ENCODE measurements around the gene KRTAP9-3. TPM values are rescaled to one million over a fixed set of nuclear protein-coding genes. Genes with fewer than 3 reads are reported as not detected.
"Not testable (repeated sequence)": the region's sequence is repeated elsewhere in the genome, so short reads cannot be mapped to it uniquely, and the experiment has no call there.

The KRTAP9-3 gene
- total and polyA plus RNA-seq, 8 donors: not detected

DNA sequence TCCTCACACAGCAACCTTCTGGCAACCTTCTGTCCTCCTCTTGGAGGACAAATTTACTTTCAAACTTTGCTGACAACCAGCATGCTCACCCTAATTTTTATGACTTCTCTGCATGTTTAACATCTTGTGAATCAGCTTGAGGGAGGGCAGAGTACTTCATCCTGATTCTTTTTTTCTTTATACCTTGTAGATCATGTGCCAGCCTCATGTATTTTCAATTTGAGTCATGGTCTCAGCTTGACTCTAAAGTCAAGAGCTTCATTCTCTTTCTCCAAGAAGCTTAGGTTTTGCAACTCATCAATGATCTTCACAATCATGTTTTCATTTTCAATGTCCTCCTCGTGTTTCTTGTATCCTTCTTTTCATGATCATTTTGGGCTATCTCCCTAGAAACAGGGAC lies 39.6 kb downstream of the KRTAP9-3 start:
- TF ChIP-seq, protein P1, sequence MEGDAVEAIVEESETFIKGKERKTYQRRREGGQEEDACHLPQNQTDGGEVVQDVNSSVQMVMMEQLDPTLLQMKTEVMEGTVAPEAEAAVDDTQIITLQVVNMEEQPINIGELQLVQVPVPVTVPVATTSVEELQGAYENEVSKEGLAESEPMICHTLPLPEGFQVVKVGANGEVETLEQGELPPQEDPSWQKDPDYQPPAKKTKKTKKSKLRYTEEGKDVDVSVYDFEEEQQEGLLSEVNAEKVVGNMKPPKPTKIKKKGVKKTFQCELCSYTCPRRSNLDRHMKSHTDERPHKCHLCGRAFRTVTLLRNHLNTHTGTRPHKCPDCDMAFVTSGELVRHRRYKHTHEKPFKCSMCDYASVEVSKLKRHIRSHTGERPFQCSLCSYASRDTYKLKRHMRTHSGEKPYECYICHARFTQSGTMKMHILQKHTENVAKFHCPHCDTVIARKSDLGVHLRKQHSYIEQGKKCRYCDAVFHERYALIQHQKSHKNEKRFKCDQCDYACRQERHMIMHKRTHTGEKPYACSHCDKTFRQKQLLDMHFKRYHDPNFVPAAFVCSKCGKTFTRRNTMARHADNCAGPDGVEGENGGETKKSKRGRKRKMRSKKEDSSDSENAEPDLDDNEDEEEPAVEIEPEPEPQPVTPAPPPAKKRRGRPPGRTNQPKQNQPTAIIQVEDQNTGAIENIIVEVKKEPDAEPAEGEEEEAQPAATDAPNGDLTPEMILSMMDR (IDR thresholded peaks at IDR 0.05): no peak
- TF ChIP-seq POLR2A (IDR thresholded peaks at IDR 0.05): no peak
- no peak for TF ChIP-seq EP300 (IDR thresholded peaks at IDR 0.05)
- no peak for TF ChIP-seq POLR2AphosphoS5 (IDR thresholded peaks at IDR 0.05)
- Histone ChIP-seq H3K27me3 (peaks cover 0 to 7% (median 0%) of the 10 kb centered on the region in 3 donors), H3K27ac (no peak overlapping the region), H3K4me3 (no peak overlapping the region), H3K9me3 (no peaks in the 10 kb centered on the region), H3K4me1 (no peaks in the 10 kb centered on the region), H3K36me3 (no peaks in the 10 kb centered on the region)
- intact Hi-C loops (cut with DNase I; ENCODE audit: low total_unique reads): no loop called here
- no peak for DNase-seq
- WGBS, 5 donors: 52 to 64% (median 57%) methylated on average over 1 of the region's 1 CpG; no CpG with 5 or more reads in 2 of the 5 donors

DNA sequence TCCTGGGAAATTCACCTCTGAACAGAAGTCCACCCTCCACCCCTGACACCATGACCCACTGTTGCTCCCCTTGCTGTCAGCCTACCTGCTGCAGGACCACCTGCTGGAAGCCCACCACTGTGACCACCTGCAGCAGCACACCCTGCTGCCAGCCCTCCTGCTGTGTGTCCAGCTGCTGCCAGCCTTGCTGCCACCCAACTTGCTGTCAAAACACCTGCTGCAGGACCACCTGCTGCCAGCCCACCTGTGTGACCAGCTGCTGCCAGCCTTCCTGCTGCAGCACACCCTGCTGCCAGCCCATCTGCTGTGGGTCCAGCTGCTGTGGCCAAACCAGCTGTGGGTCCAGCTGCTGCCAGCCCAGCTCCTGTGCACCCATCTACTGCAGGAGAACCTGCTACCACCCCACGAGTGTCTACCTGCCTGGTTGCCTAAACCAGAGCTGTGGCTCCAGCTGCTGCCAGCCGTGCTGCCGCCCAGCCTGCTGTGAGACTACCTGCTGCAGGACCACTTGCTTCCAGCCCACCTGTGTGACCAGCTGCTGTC lies 43.5 kb downstream of the KRTAP9-3 start, which contains the start of gene KRTAP9-7:
KRTAP9-7 (plus strand) TSS at position 51 of the 543 bp plus-strand sequence; CDS start at position 51, 0 bp downstream.
- H3K36me3 ChIP-seq; intact Hi-C loops (cut with DNase I; ENCODE audit: low total_unique reads); H3K4me1 ChIP-seq; H3K9me3 ChIP-seq; H3K4me3 ChIP-seq; H3K27ac ChIP-seq; DNase-seq: not testable (repeated sequence)
- H3K27me3 ChIP-seq: peaks cover 0 to 12% (median 0%) of the 10 kb centered on the region in 3 donors
- 50 to 81% (median 71%) methylated on average over 2 to 3 of the region's 3 CpGs for WGBS, 5 donors

DNA sequence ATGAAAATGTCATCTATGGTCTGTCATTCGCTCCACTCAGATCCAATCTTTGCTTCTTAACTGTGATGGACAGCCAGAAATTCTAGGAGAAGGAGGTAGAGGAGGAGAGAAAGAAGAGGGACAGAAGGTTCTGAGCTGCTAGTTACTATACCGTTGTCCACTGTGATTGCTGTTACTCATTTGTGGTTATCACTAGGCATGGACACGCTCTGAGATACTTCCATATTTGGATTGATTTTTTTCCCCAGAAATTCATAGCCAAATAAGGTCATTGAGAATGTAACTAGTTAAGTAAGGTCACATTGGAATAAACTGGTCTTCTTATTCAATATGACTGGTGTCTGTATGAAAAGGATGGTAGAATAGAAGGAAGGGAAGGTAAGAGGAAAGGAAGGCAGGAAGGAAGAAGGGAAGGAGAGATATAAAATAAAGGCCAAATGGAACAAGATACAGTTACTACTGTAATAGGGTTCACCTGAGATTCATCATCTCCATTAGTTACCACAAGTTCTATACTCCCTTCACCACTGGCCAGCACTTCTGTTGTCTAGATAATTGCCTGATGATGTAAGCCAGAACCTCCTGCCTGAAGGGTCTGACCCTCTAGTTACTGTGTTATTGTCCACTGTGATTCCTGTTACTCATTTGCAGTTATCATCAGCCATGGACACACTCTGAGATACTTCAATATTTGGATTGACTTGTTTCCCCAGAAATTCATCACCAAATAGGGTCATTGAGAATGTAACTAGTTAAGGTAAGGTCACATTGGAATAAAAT lies 46.1 kb downstream of the KRTAP9-3 start:
- Histone ChIP-seq H3K36me3 (no peaks in the 10 kb centered on the region), H3K27me3 (peaks cover 0 to 22% (median 0%) of the 10 kb centered on the region in 3 donors), H3K27ac (no peak overlapping the region), H3K4me1 (no peaks in the 10 kb centered on the region), H3K4me3 (no peak overlapping the region), H3K9me3 (peaks cover 0 to 4% (median 0%) of the 10 kb centered on the region in 4 donors)
- intact Hi-C loops (cut with DNase I; ENCODE audit: low total_unique reads): no loop called here
- TF ChIP-seq EP300 (IDR thresholded peaks at IDR 0.05): no peak
- TF ChIP-seq, protein P1 (IDR thresholded peaks at IDR 0.05): no peak
- no peak for TF ChIP-seq POLR2AphosphoS5 (IDR thresholded peaks at IDR 0.05)
- TF ChIP-seq POLR2A (IDR thresholded peaks at IDR 0.05): no peak
- 83 to 93% (median 89%) methylated on average over 3 of the region's 3 CpGs for WGBS, 5 donors
- DNase-seq: no peak

Small RNA genes within 50 kb of the gene (small RNA-seq; reads per million reads assigned to genes)
- gene KRTAP4-17P (0 reads per million in 4 donors), gene KRTAP9-10P (0 reads per million in 4 donors)

Other genes starting within 250 kb of the KRTAP9-3 start
Only the 30 nearest of the 42 such genes appear.
- gene KRTAP2-1, start 185.1 kb upstream of the KRTAP9-3 start, total RNA-seq: not detected
- gene KRTAP2-1, start 185.1 kb upstream of the KRTAP9-3 start, polyA plus RNA-seq: not detected
- gene KRTAP2-2, start 177.2 kb upstream of the KRTAP9-3 start, total RNA-seq: not detected
- gene KRTAP2-2, start 177.2 kb upstream of the KRTAP9-3 start, polyA plus RNA-seq: not detected
- gene KRTAP2-3, start 172.3 kb upstream of the KRTAP9-3 start, total RNA-seq: not detected
- gene KRTAP2-3, start 172.3 kb upstream of the KRTAP9-3 start, polyA plus RNA-seq: not detected
- gene KRTAP2-4, start 166.6 kb upstream of the KRTAP9-3 start, total RNA-seq: not detected
- not detected for gene KRTAP2-4, start 166.6 kb upstream of the KRTAP9-3 start, polyA plus RNA-seq
- gene KRTAP4-7, start 148.3 kb upstream of the KRTAP9-3 start, total RNA-seq: not detected
- not detected for gene KRTAP4-7, start 148.3 kb upstream of the KRTAP9-3 start, polyA plus RNA-seq
- not detected for gene KRTAP4-8, start 134.3 kb upstream of the KRTAP9-3 start, total RNA-seq
- gene KRTAP4-8, start 134.3 kb upstream of the KRTAP9-3 start, polyA plus RNA-seq: not detected
- not detected for gene KRTAP4-16, start 130.2 kb upstream of the KRTAP9-3 start, total RNA-seq
- not detected for gene KRTAP4-16, start 130.2 kb upstream of the KRTAP9-3 start, polyA plus RNA-seq
- gene KRTAP4-9, start 127.1 kb upstream of the KRTAP9-3 start, total RNA-seq: not detected
- gene KRTAP4-9, start 127.1 kb upstream of the KRTAP9-3 start, polyA plus RNA-seq: not detected
- gene KRTAP4-11, start 114.1 kb upstream of the KRTAP9-3 start, total RNA-seq: not detected
- gene KRTAP4-11, start 114.1 kb upstream of the KRTAP9-3 start, polyA plus RNA-seq: not detected
- gene KRTAP4-12, start 108.3 kb upstream of the KRTAP9-3 start, total RNA-seq: not detected
- gene KRTAP4-12, start 108.3 kb upstream of the KRTAP9-3 start, polyA plus RNA-seq: not detected
- not detected for gene KRTAP4-6, start 91.9 kb upstream of the KRTAP9-3 start, total RNA-seq
- not detected for gene KRTAP4-6, start 91.9 kb upstream of the KRTAP9-3 start, polyA plus RNA-seq
- not detected for gene KRTAP4-5, start 82.6 kb upstream of the KRTAP9-3 start, total RNA-seq
- not detected for gene KRTAP4-5, start 82.6 kb upstream of the KRTAP9-3 start, polyA plus RNA-seq
- gene KRTAP4-4, start 71.7 kb upstream of the KRTAP9-3 start, total RNA-seq: not detected
- not detected for gene KRTAP4-4, start 71.7 kb upstream of the KRTAP9-3 start, polyA plus RNA-seq
- gene KRTAP4-3, start 64.2 kb upstream of the KRTAP9-3 start, total RNA-seq: not detected
- not detected for gene KRTAP4-3, start 64.2 kb upstream of the KRTAP9-3 start, polyA plus RNA-seq
- gene KRTAP4-2, start 54.2 kb upstream of the KRTAP9-3 start, total RNA-seq: not detected
- not detected for gene KRTAP4-2, start 54.2 kb upstream of the KRTAP9-3 start, polyA plus RNA-seq
- not detected for gene KRTAP4-1, start 47.5 kb upstream of the KRTAP9-3 start, total RNA-seq
- not detected for gene KRTAP4-1, start 47.5 kb upstream of the KRTAP9-3 start, polyA plus RNA-seq
- gene KRTAP9-1, start 42.6 kb upstream of the KRTAP9-3 start, total RNA-seq: not detected
- gene KRTAP9-1, start 42.6 kb upstream of the KRTAP9-3 start, polyA plus RNA-seq: not detected
- gene KRTAP9-2, start 5.8 kb upstream of the KRTAP9-3 start, total RNA-seq: not detected
- not detected for gene KRTAP9-2, start 5.8 kb upstream of the KRTAP9-3 start, polyA plus RNA-seq
- not detected for gene KRTAP9-8, start 5.5 kb downstream of the KRTAP9-3 start, total RNA-seq
- gene KRTAP9-8, start 5.5 kb downstream of the KRTAP9-3 start, polyA plus RNA-seq: not detected
- gene KRTAP9-4, start 17.2 kb downstream of the KRTAP9-3 start, total RNA-seq: not detected
- gene KRTAP9-4, start 17.2 kb downstream of the KRTAP9-3 start, polyA plus RNA-seq: not detected
- not detected for gene KRTAP9-9, start 22.9 kb downstream of the KRTAP9-3 start, total RNA-seq
- not detected for gene KRTAP9-9, start 22.9 kb downstream of the KRTAP9-3 start, polyA plus RNA-seq
- gene KRTAP9-6, start 32.9 kb downstream of the KRTAP9-3 start, total RNA-seq: not detected
- gene KRTAP9-6, start 32.9 kb downstream of the KRTAP9-3 start, polyA plus RNA-seq: not detected
- not detected for gene KRTAP9-7, start 43.2 kb downstream of the KRTAP9-3 start, total RNA-seq
- gene KRTAP9-7, start 43.2 kb downstream of the KRTAP9-3 start, polyA plus RNA-seq: not detected
- gene KRTAP29-1, start 70.4 kb downstream of the KRTAP9-3 start, total RNA-seq: not detected
- gene KRTAP29-1, start 70.4 kb downstream of the KRTAP9-3 start, polyA plus RNA-seq: not detected
- gene KRTAP16-1, start 76.9 kb downstream of the KRTAP9-3 start, total RNA-seq: not detected
- gene KRTAP16-1, start 76.9 kb downstream of the KRTAP9-3 start, polyA plus RNA-seq: not detected
- gene KRTAP17-1, start 83.3 kb downstream of the KRTAP9-3 start, total RNA-seq: not detected
- not detected for gene KRTAP17-1, start 83.3 kb downstream of the KRTAP9-3 start, polyA plus RNA-seq
- not detected for gene KRT33A, start 118.4 kb downstream of the KRTAP9-3 start, total RNA-seq
- gene KRT33A, start 118.4 kb downstream of the KRTAP9-3 start, polyA plus RNA-seq: under 1 TPM in 1 of 3 donors, not detected in 2; 0.45 TPM
- not detected for gene KRT33B, start 137.4 kb downstream of the KRTAP9-3 start, total RNA-seq
- not detected for gene KRT33B, start 137.4 kb downstream of the KRTAP9-3 start, polyA plus RNA-seq
- not detected for gene KRT34, start 149.9 kb downstream of the KRTAP9-3 start, total RNA-seq
- under 1 TPM in 1 of 3 donors, not detected in 2; 0.20 TPM for gene KRT34, start 149.9 kb downstream of the KRTAP9-3 start, polyA plus RNA-seq
- not detected for gene KRT31, start 165.2 kb downstream of the KRTAP9-3 start, total RNA-seq
- 1 to 10 TPM in 1 of 3 donors, not detected in 2; 3.1 TPM for gene KRT31, start 165.2 kb downstream of the KRTAP9-3 start, polyA plus RNA-seq